ENCODE measurements around the gene TTC22. TPM values are rescaled to one million over a fixed set of nuclear protein-coding genes. Genes with fewer than 3 reads are reported as not detected.

The TTC22 gene
- total and polyA plus RNA-seq, 5 donors from 2014 or later: 3.8 to 15.8 (median 4.9) TPM

DNA sequence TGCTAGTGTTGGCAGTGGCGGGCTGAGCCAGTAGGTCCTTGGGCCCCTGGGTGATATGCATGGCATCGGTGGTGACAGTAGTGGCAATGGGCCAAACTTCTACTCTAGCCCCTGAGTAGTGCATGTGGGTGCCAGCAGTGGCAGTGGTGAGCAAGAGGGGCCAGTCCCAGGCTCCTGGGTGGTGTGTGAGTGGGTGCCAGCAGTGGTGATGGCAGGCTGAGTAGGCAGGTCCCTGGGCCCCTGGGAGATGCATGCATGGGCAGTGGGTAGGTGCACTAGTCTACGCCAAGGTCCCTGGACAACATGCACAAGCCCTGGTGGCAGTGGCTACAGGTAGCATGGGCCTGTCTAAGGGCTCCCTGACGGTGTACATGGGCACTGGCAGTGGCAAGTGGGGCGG is 24.6 kb upstream of the TTC22 start:
- no peaks in the 10 kb centered on the region for H3K4me1 ChIP-seq (ENCODE audit: control insufficient read depth, insufficient read depth, low read length, poor library complexity, severe bottlenecking)
- DNase-seq (no peak), ATAC-seq (ENCODE audit: low read depth in 2 of 2) (no peak)
- peaks cover 22% of the 10 kb centered on the region for H3K27me3 Mint-ChIP-seq
- no peak overlapping the region for H3K4me3 Mint-ChIP-seq
- H3K27me3 ChIP-seq (ENCODE audit: control insufficient read depth, insufficient read depth, low read length): peaks cover 2% of the 10 kb centered on the region
- peaks cover 0 to 23% (median 10%) of the 10 kb centered on the region in 7 donors for H3K9me3 Mint-ChIP-seq
- no peak overlapping the region for H3K27ac Mint-ChIP-seq
- H3K4me1 Mint-ChIP-seq: no peaks in the 10 kb centered on the region
- no peaks in the 10 kb centered on the region for H3K36me3 ChIP-seq (ENCODE audit: control insufficient read depth, insufficient read depth, low read length)
- H3K36me3 Mint-ChIP-seq: peaks cover 12% of the 10 kb centered on the region
- peaks cover 16 to 26% of the 10 kb centered on the region in 2 experiments for H3K9me3 ChIP-seq (ENCODE audit: control insufficient read depth in 2 of 2, low read length in 2 of 2)
- H3K27ac ChIP-seq (ENCODE audit: insufficient read depth, low read length, poor library complexity, severe bottlenecking): no peak overlapping the region
- no peak overlapping the region for H3K4me3 ChIP-seq (ENCODE audit: low read depth, low read length)

DNA sequence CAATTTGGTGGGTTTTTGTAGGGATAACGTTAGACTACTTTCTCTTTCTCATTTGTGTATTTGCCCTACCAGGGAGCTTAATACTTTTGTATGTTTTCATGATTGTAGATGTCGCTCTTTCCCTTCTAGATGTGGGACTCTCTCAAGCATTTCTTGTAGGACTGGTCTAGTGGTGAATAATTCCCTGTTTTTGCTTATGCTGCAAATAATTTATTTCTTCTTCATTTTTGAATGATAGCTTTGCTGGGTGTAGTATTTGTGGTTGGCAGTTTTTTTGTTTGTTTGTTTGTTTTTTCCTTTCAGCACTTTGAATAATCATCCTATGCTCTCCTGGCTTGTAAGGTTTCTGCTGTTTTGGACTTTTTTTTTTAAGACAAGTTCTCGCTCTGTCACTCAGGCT is 22.5 kb upstream of the TTC22 start:
- H3K27ac ChIP-seq (ENCODE audit: insufficient read depth, low read length, poor library complexity, severe bottlenecking): no peak overlapping the region
- Mint-ChIP-seq H3K27me3 (peaks cover 17% of the 10 kb centered on the region), H3K36me3 (peaks cover 9% of the 10 kb centered on the region), H3K4me1 (no peaks in the 10 kb centered on the region), H3K9me3 (peaks cover 0 to 19% (median 10%) of the 10 kb centered on the region in 7 donors), H3K27ac (no peak overlapping the region), H3K4me3 (no peak overlapping the region)
- no peak for ATAC-seq (ENCODE audit: low read depth in 2 of 2)
- peaks cover 2% of the 10 kb centered on the region for H3K27me3 ChIP-seq (ENCODE audit: control insufficient read depth, insufficient read depth, low read length)
- no peak for DNase-seq
- peaks cover 16 to 22% of the 10 kb centered on the region in 2 experiments for H3K9me3 ChIP-seq (ENCODE audit: control insufficient read depth in 2 of 2, low read length in 2 of 2)
- no peaks in the 10 kb centered on the region for H3K4me1 ChIP-seq (ENCODE audit: control insufficient read depth, insufficient read depth, low read length, poor library complexity, severe bottlenecking)
- H3K36me3 ChIP-seq (ENCODE audit: control insufficient read depth, insufficient read depth, low read length): no peaks in the 10 kb centered on the region
- H3K4me3 ChIP-seq (ENCODE audit: low read depth, low read length): no peak overlapping the region

DNA sequence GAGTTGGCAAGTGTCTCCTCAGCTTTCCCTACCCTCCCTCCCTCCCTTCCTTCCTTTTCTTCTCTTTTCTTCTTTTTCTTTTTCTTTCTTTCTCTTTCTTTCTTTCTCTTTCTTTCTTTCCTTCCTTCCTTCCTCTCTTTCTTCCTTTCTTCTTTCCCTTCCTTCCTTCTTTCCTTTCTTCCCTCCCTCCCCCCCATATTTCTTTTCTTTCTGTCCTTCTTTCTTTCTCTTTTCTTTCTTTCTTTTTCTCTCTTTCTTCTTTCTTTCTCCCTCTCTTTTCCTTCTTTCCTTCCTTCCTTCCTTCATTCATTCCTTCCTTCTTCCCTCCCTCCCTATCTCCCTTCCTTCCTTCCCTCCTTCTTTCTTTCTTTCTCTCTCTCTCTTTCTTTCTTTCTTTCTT is 18.6 kb upstream of the TTC22 start:
- no peak overlapping the region for H3K27ac ChIP-seq (ENCODE audit: insufficient read depth, low read length, poor library complexity, severe bottlenecking)
- H3K4me3 Mint-ChIP-seq: no peak overlapping the region
- peaks cover 17% of the 10 kb centered on the region for H3K27me3 Mint-ChIP-seq
- H3K4me1 Mint-ChIP-seq: peaks cover 0 to 6% (median 5%) of the 10 kb centered on the region in 4 donors
- H3K36me3 ChIP-seq (ENCODE audit: control insufficient read depth, insufficient read depth, low read length): no peaks in the 10 kb centered on the region
- H3K27ac Mint-ChIP-seq: peak overlapping the region in 1 of 3 donors; percentile 69
- DNase-seq (no peak), ATAC-seq (ENCODE audit: low read depth in 2 of 2) (no peak)
- peaks cover 9% of the 10 kb centered on the region for H3K36me3 Mint-ChIP-seq
- peaks cover 9 to 13% of the 10 kb centered on the region in 2 experiments for H3K9me3 ChIP-seq (ENCODE audit: control insufficient read depth in 2 of 2, low read length in 2 of 2)
- peaks cover 2% of the 10 kb centered on the region for H3K27me3 ChIP-seq (ENCODE audit: control insufficient read depth, insufficient read depth, low read length)
- peaks cover 0 to 15% (median 7%) of the 10 kb centered on the region in 7 donors for H3K9me3 Mint-ChIP-seq
- no peaks in the 10 kb centered on the region for H3K4me1 ChIP-seq (ENCODE audit: control insufficient read depth, insufficient read depth, low read length, poor library complexity, severe bottlenecking)
- no peak overlapping the region for H3K4me3 ChIP-seq (ENCODE audit: low read depth, low read length)

DNA sequence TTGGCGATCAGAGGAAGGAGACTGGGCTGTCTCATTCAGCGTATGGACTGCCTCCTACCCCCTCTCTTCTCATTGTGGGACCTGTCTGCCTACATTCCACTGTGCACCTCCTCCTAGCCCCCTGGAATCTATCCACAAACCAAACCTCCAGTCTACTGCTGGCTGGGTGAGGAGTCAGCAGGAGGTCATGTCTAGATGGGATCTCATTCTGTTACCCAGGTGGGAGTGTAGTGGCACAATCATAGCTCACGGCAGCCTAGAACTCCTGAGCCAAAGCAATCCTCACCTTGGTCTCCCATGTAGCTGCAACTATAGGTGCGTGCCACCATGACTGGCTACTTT is 18.0 kb upstream of the TTC22 start:
- Mint-ChIP-seq H3K27ac (peak overlapping the region in 1 of 3 donors; percentile 16), H3K9me3 (peaks cover 0 to 9% (median 3%) of the 10 kb centered on the region in 7 donors), H3K27me3 (peaks cover 17% of the 10 kb centered on the region), H3K4me3 (no peak overlapping the region), H3K4me1 (peaks cover 0 to 6% (median 5%) of the 10 kb centered on the region in 4 donors), H3K36me3 (peaks cover 9% of the 10 kb centered on the region)
- H3K4me3 ChIP-seq (ENCODE audit: low read depth, low read length): no peak overlapping the region
- H3K4me1 ChIP-seq (ENCODE audit: control insufficient read depth, insufficient read depth, low read length, poor library complexity, severe bottlenecking): no peaks in the 10 kb centered on the region
- H3K9me3 ChIP-seq (ENCODE audit: control insufficient read depth in 2 of 2, low read length in 2 of 2): peaks cover 6 to 8% of the 10 kb centered on the region in 2 experiments
- H3K36me3 ChIP-seq (ENCODE audit: control insufficient read depth, insufficient read depth, low read length): no peaks in the 10 kb centered on the region
- no peak overlapping the region for H3K27ac ChIP-seq (ENCODE audit: insufficient read depth, low read length, poor library complexity, severe bottlenecking)
- ATAC-seq (ENCODE audit: low read depth in 2 of 2) (no peak), DNase-seq (no peak)
- peaks cover 2% of the 10 kb centered on the region for H3K27me3 ChIP-seq (ENCODE audit: control insufficient read depth, insufficient read depth, low read length)

DNA sequence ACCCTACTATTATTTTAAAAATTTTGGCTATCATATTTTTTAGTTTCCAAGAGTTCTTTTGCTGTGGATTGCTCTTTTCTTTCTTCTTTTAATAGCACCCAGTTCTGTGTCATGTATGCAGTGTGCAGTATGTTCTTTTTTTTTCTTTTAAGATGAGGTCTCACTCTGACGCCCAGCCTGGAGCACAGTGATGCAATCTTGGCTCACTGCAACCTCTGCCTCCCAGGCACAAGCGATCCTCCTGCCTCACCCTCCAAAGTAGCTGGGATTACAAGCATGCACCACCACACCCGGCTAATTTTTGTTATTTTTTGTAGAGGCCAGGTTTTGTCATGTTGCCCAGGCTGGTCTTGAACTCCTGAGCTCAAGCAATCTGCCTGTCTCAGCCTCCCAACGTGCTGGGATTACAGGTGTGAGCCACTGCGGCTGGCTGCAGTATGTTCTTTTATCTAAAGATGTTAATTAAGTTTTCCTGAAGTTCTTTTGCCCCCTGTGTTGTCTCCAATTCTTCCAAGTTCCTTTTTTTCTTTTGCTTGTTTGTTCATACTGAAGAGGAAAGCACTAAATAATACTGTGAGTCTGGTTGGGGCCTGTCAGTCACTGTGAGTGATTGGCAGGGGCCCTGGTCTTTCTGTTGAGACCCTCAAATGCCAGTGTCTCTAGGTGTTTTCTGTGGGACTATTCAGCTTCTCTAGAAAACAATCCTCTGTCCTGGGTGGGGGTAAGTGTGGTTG is 17.5 kb upstream of the TTC22 start:
- Mint-ChIP-seq H3K27me3 (peaks cover 17% of the 10 kb centered on the region), H3K4me1 (peaks cover 0 to 6% (median 5%) of the 10 kb centered on the region in 4 donors), H3K9me3 (peaks cover 0 to 6% (median 3%) of the 10 kb centered on the region in 7 donors), H3K27ac (peak overlapping the region in 1 of 3 donors; percentile 16), H3K36me3 (peaks cover 5% of the 10 kb centered on the region), H3K4me3 (no peak overlapping the region)
- ATAC-seq (ENCODE audit: low read depth in 2 of 2) (no peak), DNase-seq (no peak)
- no peaks in the 10 kb centered on the region for H3K4me1 ChIP-seq (ENCODE audit: control insufficient read depth, insufficient read depth, low read length, poor library complexity, severe bottlenecking)
- H3K9me3 ChIP-seq (ENCODE audit: control insufficient read depth in 2 of 2, low read length in 2 of 2): peaks cover under 1 to 4% of the 10 kb centered on the region in 2 experiments
- no peak overlapping the region for H3K4me3 ChIP-seq (ENCODE audit: low read depth, low read length)
- H3K27me3 ChIP-seq (ENCODE audit: control insufficient read depth, insufficient read depth, low read length): peaks cover 2% of the 10 kb centered on the region
- H3K36me3 ChIP-seq (ENCODE audit: control insufficient read depth, insufficient read depth, low read length): no peaks in the 10 kb centered on the region
- H3K27ac ChIP-seq (ENCODE audit: insufficient read depth, low read length, poor library complexity, severe bottlenecking): no peak overlapping the region

DNA sequence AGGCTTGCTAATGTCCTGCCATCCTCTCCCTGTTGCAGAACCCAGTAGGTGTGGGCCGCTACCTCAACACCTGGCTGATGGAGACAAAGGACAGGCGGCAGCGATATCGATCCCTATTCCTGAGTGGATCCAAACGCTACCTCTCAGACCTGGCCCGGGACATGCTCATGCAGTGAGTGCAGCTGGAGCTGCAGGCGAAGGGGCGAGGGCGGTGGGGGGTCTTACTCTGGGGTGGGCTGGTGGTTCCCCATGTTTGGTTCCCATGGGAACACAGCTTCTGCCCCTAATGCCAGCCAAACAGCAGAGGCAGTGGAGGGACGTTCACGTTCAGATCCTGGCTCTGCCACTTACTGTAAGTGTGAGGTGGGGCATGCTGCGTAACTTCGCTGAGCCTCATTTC is 15.8 kb upstream of the TTC22 start:
- Mint-ChIP-seq H3K9me3 (peaks cover 0 to 3% (median 0%) of the 10 kb centered on the region in 7 donors), H3K4me1 (peaks cover 0 to 6% (median 5%) of the 10 kb centered on the region in 4 donors), H3K27me3 (peaks cover 6% of the 10 kb centered on the region), H3K27ac (no peak overlapping the region), H3K36me3 (no peaks in the 10 kb centered on the region), H3K4me3 (no peak overlapping the region)
- no peaks in the 10 kb centered on the region for H3K4me1 ChIP-seq (ENCODE audit: control insufficient read depth, insufficient read depth, low read length, poor library complexity, severe bottlenecking)
- no peaks in the 10 kb centered on the region for H3K36me3 ChIP-seq (ENCODE audit: control insufficient read depth, insufficient read depth, low read length)
- H3K9me3 ChIP-seq (ENCODE audit: control insufficient read depth in 2 of 2, low read length in 2 of 2): no peaks in the 10 kb centered on the region
- H3K27me3 ChIP-seq (ENCODE audit: control insufficient read depth, insufficient read depth, low read length): no peaks in the 10 kb centered on the region
- H3K4me3 ChIP-seq (ENCODE audit: low read depth, low read length): no peak overlapping the region
- H3K27ac ChIP-seq (ENCODE audit: insufficient read depth, low read length, poor library complexity, severe bottlenecking): no peak overlapping the region
- no peak for DNase-seq
- ATAC-seq (ENCODE audit: low read depth in 2 of 2): no peak

DNA sequence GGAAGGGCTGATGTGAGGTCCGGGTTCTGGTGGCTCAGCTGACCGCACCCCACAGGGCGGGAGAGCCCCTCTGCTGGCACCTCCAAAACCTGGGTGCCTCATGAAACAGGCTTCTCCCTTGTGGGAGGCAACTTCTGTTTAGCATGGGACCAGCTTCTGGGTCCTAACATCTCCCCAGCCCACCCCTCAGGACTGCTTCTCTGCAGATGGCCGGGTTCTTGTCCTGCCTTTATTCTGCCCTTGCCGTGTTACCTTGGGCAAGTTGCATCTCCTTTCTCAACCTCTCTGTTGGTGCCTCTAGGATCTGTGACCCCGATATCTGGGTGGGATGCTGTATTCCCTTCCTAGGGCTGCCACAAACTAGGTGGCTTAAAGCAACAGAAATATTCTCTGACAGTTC is 15.0 kb upstream of the TTC22 start:
- peaks cover 3% of the 10 kb centered on the region for H3K27me3 Mint-ChIP-seq

More for the DNA sequence above, 15.0 kb upstream of the TTC22 start:
- no peak overlapping the region for H3K27ac Mint-ChIP-seq
- Histone ChIP-seq H3K4me1 (ENCODE audit: control insufficient read depth, insufficient read depth, low read length, poor library complexity, severe bottlenecking) (no peaks in the 10 kb centered on the region), H3K27ac (ENCODE audit: insufficient read depth, low read length, poor library complexity, severe bottlenecking) (no peak overlapping the region), H3K9me3 (ENCODE audit: control insufficient read depth in 2 of 2, low read length in 2 of 2) (no peaks in the 10 kb centered on the region), H3K36me3 (ENCODE audit: control insufficient read depth, insufficient read depth, low read length) (no peaks in the 10 kb centered on the region), H3K4me3 (ENCODE audit: low read depth, low read length) (no peak overlapping the region), H3K27me3 (ENCODE audit: control insufficient read depth, insufficient read depth, low read length) (no peaks in the 10 kb centered on the region)
- H3K9me3 Mint-ChIP-seq: peaks cover 0 to 2% (median 0%) of the 10 kb centered on the region in 7 donors
- no peak for ATAC-seq (ENCODE audit: low read depth in 2 of 2)
- no peak overlapping the region for H3K4me3 Mint-ChIP-seq
- DNase-seq: no peak
- peaks cover 0 to 6% (median 5%) of the 10 kb centered on the region in 4 donors for H3K4me1 Mint-ChIP-seq
- no peaks in the 10 kb centered on the region for H3K36me3 Mint-ChIP-seq

All from CD4-positive, CD25-positive, alpha-beta regulatory T cell (primary cell).